HT1080 (cell line): ENCODE measurements around the gene TMEM240. TPM values are rescaled to one million over a fixed set of nuclear protein-coding genes. Genes with fewer than 3 reads are reported as not detected.
"Not testable (repeated sequence)": the region's sequence is repeated elsewhere in the genome, so short reads cannot be mapped to it uniquely, and the experiment has no call there.

ENCODE experiments used
- DNase-seq: peaks from one replicate; pipeline ENCODE4 v3.0.0-alpha.2; 2015; ENCODE audit warnings: low read depth
- total RNA-seq: library from RNA; depleted of rRNA; stranded (reverse); fragments of >200 nt; shearing (Covaris generic); gene quantifications from 2 replicates; pipeline ENCODE4 v1.2.3, GENCODE V29; 2014; rRNA removed

TMEM240 gene
- total RNA-seq, 1 experiment from 2014 or later, result 3.1 TPM

GRCh38 chr1:1505366-1505798 lies 35.0 kb downstream of the TMEM240 start:
- not testable (repeated sequence) for DNase-seq

- peak; percentile 62 for DNase-seq
Measured at GRCh38 chr1:1504777-1505365, 35.6 kb downstream of the TMEM240 start.

GRCh38 chr1:1495461-1495975 lies 44.9 kb downstream of the TMEM240 start:
- not testable (repeated sequence) for DNase-seq

GRCh38 chr1:1494311-1494710 lies 46.1 kb downstream of the TMEM240 start:
- DNase-seq, result not testable (repeated sequence)

- DNase-seq, result no peak
Measured at GRCh38 chr1:1491601-1492000, 48.8 kb downstream of the TMEM240 start.

GRCh38 chr1:1490633-1491230 lies 49.7 kb downstream of the TMEM240 start:
- DNase-seq, result no peak

GRCh38 chr1:1489861-1490260 lies 50.6 kb downstream of the TMEM240 start:
- DNase-seq, result no peak

- no peak for DNase-seq
Measured at GRCh38 chr1:1489231-1489630, 51.2 kb downstream of the TMEM240 start.

GRCh38 chr1:1487701-1488100 lies 52.7 kb downstream of the TMEM240 start:
- no peak for DNase-seq

- DNase-seq, result not testable (repeated sequence)
Measured at GRCh38 chr1:1485755-1486317, 54.6 kb downstream of the TMEM240 start.

GRCh38 chr1:1484976-1485750 lies 55.3 kb downstream of the TMEM240 start:
- not testable (repeated sequence) for DNase-seq

Other genes with a start within 250 kb of the TMEM240 start
- gene ACAP3, start 232.7 kb downstream of the TMEM240 start, total RNA-seq, result 28.9 and 34.9 TPM in 2 replicates
- 42.0 and 43.9 TPM in 2 replicates for gene PUSL1, start 232.0 kb downstream of the TMEM240 start, total RNA-seq
- 142 and 143 TPM in 2 replicates for gene INTS11, start 216.0 kb downstream of the TMEM240 start, total RNA-seq
- 36.8 and 55.0 TPM in 2 replicates for gene CPTP, start 215.8 kb downstream of the TMEM240 start, total RNA-seq
- gene TAS1R3, start 209.3 kb downstream of the TMEM240 start, total RNA-seq, result 0.03 and 0.08 TPM in 2 replicates
- 113 and 118 TPM in 2 replicates for gene DVL1, start 191.2 kb downstream of the TMEM240 start, total RNA-seq
- 0.11 and 0.50 TPM in 2 replicates for gene MXRA8, start 182.1 kb downstream of the TMEM240 start, total RNA-seq
- gene AURKAIP1, start 165.4 kb downstream of the TMEM240 start, total RNA-seq, result 318 and 349 TPM in 2 replicates
- gene CCNL2, start 141.3 kb downstream of the TMEM240 start, total RNA-seq, result 74.6 and 96.1 TPM in 2 replicates
- gene MRPL20, start 133.3 kb downstream of the TMEM240 start, total RNA-seq, result 319 and 342 TPM in 2 replicates
- gene ANKRD65, start 119.3 kb downstream of the TMEM240 start, total RNA-seq, result not detected in 2 replicates
- gene VWA1, start 104.9 kb downstream of the TMEM240 start, total RNA-seq, result 0.05 and 0.23 TPM in 2 replicates
- 0.03 TPM in 1 of 2 replicates, not detected in the other for gene ATAD3C, start 90.9 kb downstream of the TMEM240 start, total RNA-seq
- gene ATAD3B, start 68.9 kb downstream of the TMEM240 start, total RNA-seq, result 57.0 and 59.0 TPM in 2 replicates
- 93.9 and 96.6 TPM in 2 replicates for gene ATAD3A, start 28.5 kb downstream of the TMEM240 start, total RNA-seq
- 69.6 and 99.4 TPM in 2 replicates for gene SSU72, start 34.2 kb upstream of the TMEM240 start, total RNA-seq
- 0.20 and 0.66 TPM in 2 replicates for gene FNDC10, start 59.5 kb upstream of the TMEM240 start, total RNA-seq
- gene MIB2, start 74.9 kb upstream of the TMEM240 start, total RNA-seq, result 11.0 and 12.6 TPM in 2 replicates
- not detected in 2 replicates for gene MMP23B, start 91.5 kb upstream of the TMEM240 start, total RNA-seq
- gene CDK11B, start 118.4 kb upstream of the TMEM240 start, total RNA-seq, result 19.3 and 21.9 TPM in 2 replicates
- gene SLC35E2B, start 152.2 kb upstream of the TMEM240 start, total RNA-seq, result 13.7 and 18.1 TPM in 2 replicates
- gene CDK11A, start 183.7 kb upstream of the TMEM240 start, total RNA-seq, result 11.8 and 13.4 TPM in 2 replicates
- gene NADK, start 237.8 kb upstream of the TMEM240 start, total RNA-seq, result 44.7 and 58.5 TPM in 2 replicates